ENCODE measurements around the gene ANGPTL1. TPM values are rescaled to one million over a fixed set of nuclear protein-coding genes. Genes with fewer than 3 reads are reported as not detected.

The ANGPTL1 gene
- total and polyA plus RNA-seq, 10 of the 15 experiments (the other 5 are each of a cell fraction or from before 2014, with no cell fraction given) = not detected

DNA sequence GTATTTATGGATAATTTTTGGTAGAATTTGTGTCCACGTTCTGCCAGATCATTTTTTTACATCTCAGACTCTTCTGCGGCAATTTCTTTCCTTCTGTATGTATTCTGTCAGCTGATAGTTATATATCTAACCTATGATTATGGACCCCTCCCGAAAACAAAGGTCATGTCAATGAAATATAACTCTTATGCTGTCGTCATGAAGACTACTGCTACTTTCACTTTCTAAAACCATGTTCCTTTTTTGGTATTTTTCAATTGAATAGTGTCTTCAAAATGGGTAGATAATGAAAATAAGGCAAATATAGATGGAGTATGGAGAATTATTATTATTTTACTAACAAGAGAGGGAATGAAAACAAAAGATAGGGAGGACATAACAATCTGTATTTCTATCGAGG, 3.2 kb downstream of the ANGPTL1 start:
- TF ChIP-seq ESRRA (IDR thresholded peaks at IDR 0.05; ENCODE audit: low read length) (no peak), BHLHE40 (IDR thresholded peaks at IDR 0.05; ENCODE audit: borderline replicate concordance in 1 of 2, low read depth in 2 of 2, low read length in 1 of 2) (no peak), SREBF1 (IDR thresholded peaks at IDR 0.05; ENCODE audit: low read length) (no peak), BACH1 (IDR thresholded peaks at IDR 0.05; ENCODE audit: borderline replicate concordance) (no peak), NR2F1 (conservative IDR thresholded peaks at IDR 0.05) (no peak), SP1 (IDR thresholded peaks at IDR 0.05; ENCODE audit: low read depth, low read length) (no peak), RAD51 (IDR thresholded peaks at IDR 0.05) (no peak), BRCA1 (IDR thresholded peaks at IDR 0.05; ENCODE audit: low read depth, low read length) (no peak), POLR2AphosphoS5 (IDR thresholded peaks at IDR 0.05; ENCODE audit: low read length) (no peak), FOXK2 (IDR thresholded peaks at IDR 0.05) (no peak), JUNB (IDR thresholded peaks at IDR 0.05) (no peak), NR2C1 (IDR thresholded peaks at IDR 0.05) (no peak), SMARCA5 (IDR thresholded peaks at IDR 0.05) (no peak), MEF2B (IDR thresholded peaks at IDR 0.05; ENCODE audit: partially characterized antibody, poor library complexity, severe bottlenecking) (no peak), YY1 (IDR thresholded peaks at IDR 0.05; ENCODE audit: low read depth, low read length) (no peak)
- TF ChIP-seq, protein P1, sequence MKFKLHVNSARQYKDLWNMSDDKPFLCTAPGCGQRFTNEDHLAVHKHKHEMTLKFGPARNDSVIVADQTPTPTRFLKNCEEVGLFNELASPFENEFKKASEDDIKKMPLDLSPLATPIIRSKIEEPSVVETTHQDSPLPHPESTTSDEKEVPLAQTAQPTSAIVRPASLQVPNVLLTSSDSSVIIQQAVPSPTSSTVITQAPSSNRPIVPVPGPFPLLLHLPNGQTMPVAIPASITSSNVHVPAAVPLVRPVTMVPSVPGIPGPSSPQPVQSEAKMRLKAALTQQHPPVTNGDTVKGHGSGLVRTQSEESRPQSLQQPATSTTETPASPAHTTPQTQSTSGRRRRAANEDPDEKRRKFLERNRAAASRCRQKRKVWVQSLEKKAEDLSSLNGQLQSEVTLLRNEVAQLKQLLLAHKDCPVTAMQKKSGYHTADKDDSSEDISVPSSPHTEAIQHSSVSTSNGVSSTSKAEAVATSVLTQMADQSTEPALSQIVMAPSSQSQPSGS (IDR thresholded peaks at IDR 0.05; ENCODE audit: low read length) = no peak
- TF ChIP-seq, protein P2, sequence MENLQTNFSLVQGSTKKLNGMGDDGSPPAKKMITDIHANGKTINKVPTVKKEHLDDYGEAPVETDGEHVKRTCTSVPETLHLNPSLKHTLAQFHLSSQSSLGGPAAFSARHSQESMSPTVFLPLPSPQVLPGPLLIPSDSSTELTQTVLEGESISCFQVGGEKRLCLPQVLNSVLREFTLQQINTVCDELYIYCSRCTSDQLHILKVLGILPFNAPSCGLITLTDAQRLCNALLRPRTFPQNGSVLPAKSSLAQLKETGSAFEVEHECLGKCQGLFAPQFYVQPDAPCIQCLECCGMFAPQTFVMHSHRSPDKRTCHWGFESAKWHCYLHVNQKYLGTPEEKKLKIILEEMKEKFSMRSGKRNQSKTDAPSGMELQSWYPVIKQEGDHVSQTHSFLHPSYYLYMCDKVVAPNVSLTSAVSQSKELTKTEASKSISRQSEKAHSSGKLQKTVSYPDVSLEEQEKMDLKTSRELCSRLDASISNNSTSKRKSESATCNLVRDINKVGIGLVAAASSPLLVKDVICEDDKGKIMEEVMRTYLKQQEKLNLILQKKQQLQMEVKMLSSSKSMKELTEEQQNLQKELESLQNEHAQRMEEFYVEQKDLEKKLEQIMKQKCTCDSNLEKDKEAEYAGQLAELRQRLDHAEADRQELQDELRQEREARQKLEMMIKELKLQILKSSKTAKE (IDR thresholded peaks at IDR 0.05; ENCODE audit: low read depth, poor library complexity, severe bottlenecking) = no peak
- TF ChIP-seq, protein P3, sequence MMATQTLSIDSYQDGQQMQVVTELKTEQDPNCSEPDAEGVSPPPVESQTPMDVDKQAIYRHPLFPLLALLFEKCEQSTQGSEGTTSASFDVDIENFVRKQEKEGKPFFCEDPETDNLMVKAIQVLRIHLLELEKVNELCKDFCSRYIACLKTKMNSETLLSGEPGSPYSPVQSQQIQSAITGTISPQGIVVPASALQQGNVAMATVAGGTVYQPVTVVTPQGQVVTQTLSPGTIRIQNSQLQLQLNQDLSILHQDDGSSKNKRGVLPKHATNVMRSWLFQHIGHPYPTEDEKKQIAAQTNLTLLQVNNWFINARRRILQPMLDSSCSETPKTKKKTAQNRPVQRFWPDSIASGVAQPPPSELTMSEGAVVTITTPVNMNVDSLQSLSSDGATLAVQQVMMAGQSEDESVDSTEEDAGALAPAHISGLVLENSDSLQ (IDR thresholded peaks at IDR 0.05) = no peak
- TF ChIP-seq, protein P4, sequence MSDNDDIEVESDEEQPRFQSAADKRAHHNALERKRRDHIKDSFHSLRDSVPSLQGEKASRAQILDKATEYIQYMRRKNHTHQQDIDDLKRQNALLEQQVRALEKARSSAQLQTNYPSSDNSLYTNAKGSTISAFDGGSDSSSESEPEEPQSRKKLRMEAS (IDR thresholded peaks at IDR 0.05; ENCODE audit: low read depth, low read length) = no peak
- no peaks in the 10 kb centered on the region for H3K9me3 ChIP-seq (replicated peaks; ENCODE audit: control insufficient read depth, insufficient read depth, low read length)
- no peak overlapping the region for H2AFZ ChIP-seq (ENCODE audit: control insufficient read depth, low read depth, low read length)
- H3K4me3 ChIP-seq = no peak overlapping the region
- ATAC-seq (no peak), FAIRE-seq (no peak), DNase-seq (ENCODE audit: low read depth, low spot score) (no peak)
- H3K79me2 ChIP-seq (ENCODE audit: control insufficient read depth, insufficient read depth, low read length) = no peaks in the 10 kb centered on the region
- no peak overlapping the region for H3K4me2 ChIP-seq (ENCODE audit: control insufficient read depth, insufficient read depth)
- H3K36me3 ChIP-seq (ENCODE audit: control insufficient read depth in 2 of 2, insufficient read depth in 2 of 2, low read length in 1 of 2) = no peaks in the 10 kb centered on the region
- in situ Hi-C loops (cut with MboI) (no loop called here), intact Hi-C loops (cut with micrococcal nuclease; ENCODE audit: unreplicated experiment) (no loop called here)
- no peak overlapping the region for H3K27ac ChIP-seq (ENCODE audit: control insufficient read depth, insufficient read depth)
- H3K9ac ChIP-seq (ENCODE audit: control insufficient read depth, insufficient read depth, low read length) = no peak overlapping the region
- CTCF ChIA-PET = interaction anchor here (1.0 to 1.5 kb wide), 3 partner anchors 10 to 136 kb away, joined by 3 to 4 read pairs (median 4); no protein-coding TSS in a partner anchor
- WGBS (ENCODE audit: insufficient coverage, insufficient replicate concordance, low lambda C conversion rate, missing lambda C conversion rate) = 39% methylated on average over 5 of the region's 5 CpGs
- SMC1A ChIA-PET (ENCODE audit: uncharacterized antibody, unreplicated experiment) = interaction anchor here (1.4 to 2.8 kb wide), 2 partner anchors 9 to 13 kb away, joined by 4 to 8 read pairs; no protein-coding TSS in a partner anchor
- POLR2A ChIA-PET = no interaction called here
- RAD21 ChIA-PET (ENCODE audit: unreplicated experiment) = no interaction called here
- no peaks in the 10 kb centered on the region for H3K4me1 ChIP-seq (ENCODE audit: control insufficient read depth, insufficient read depth, low read length)
- H4K20me1 ChIP-seq (ENCODE audit: control insufficient read depth, insufficient read depth) = no peaks in the 10 kb centered on the region
- H3K27me3 ChIP-seq (replicated peaks in 1 of 2; ENCODE audit: control insufficient read depth in 2 of 2, insufficient read depth in 2 of 2, low read length in 1 of 2) = no peaks in the 10 kb centered on the region
- no TSS peak for BruUV-seq (replicated peaks)

Data from GM12878 (cell line).